Measurements from ENCODE around the gene NUP214. TPM values are rescaled to one million over a fixed set of nuclear protein-coding genes. Genes with fewer than 3 reads are reported as not detected.
A peak's percentile ranks its signal among the peaks of the same experiment; 100 is the strongest.
"Not testable (repeated sequence)": the region's sequence is repeated elsewhere in the genome, so short reads cannot be mapped to it uniquely, and the experiment has no call there.

The NUP214 gene
- total RNA-seq, 2 experiments from 2014 or later, result 43.8 to 51.3 TPM

GRCh38 chr9:131112374-131113154 is 12.8 kb upstream of the NUP214 start:
- ChIA-PET CTCF (no interaction called here), POLR2A (interaction anchor here (1.3 kb wide), 1 partner anchor 12 kb away, joined by 5 read pairs; the partner anchor contains the start of gene NUP214)
- no peaks in the 10 kb centered on the region for H3K36me3 Mint-ChIP-seq (ENCODE audit: low read depth)

DNA sequence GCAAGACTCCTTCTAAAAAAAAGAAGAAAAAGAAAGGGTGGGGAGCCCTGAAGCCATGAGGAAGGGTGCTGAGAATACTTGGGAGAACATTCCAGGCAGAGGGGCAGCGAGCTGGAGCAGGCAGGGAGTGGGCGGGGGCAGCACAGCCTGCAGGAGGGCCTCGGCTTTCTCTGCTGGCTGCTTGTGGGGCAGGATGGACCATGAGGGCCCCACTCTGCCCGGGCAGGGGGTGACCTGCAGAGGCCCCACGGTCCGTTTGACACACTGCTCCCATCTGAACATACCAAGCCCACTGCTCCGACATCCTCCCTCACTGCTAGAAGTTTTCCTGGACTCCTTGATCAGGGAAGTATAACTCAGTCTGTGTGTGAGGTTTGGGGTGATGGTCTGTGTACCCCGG is 11.7 kb upstream of the NUP214 start:
- H3K4me3 Mint-ChIP-seq, result no peak overlapping the region
- CTCF ChIA-PET, result interaction anchor here (0.8 kb wide), 1 partner anchor 57 kb away, joined by 3 read pairs; no protein-coding TSS in a partner anchor
- no peak for DNase-seq
- H3K4me1 Mint-ChIP-seq, result no peaks in the 10 kb centered on the region
- POLR2A ChIA-PET, result interaction anchor here (1.3 kb wide), 1 partner anchor 12 kb away, joined by 3 read pairs; the partner anchor contains the start of gene NUP214
- no peaks in the 10 kb centered on the region for H3K36me3 Mint-ChIP-seq (ENCODE audit: low read depth)
- peaks cover 6% of the 10 kb centered on the region for H3K27me3 Mint-ChIP-seq
- H3K9me3 Mint-ChIP-seq, result no peaks in the 10 kb centered on the region
- no peak overlapping the region for H3K27ac Mint-ChIP-seq

More at GRCh38 chr9:131112374-131113154, 12.8 kb upstream of the NUP214 start:
- no peak overlapping the region for H3K27ac Mint-ChIP-seq
- DNase-seq, result no peak
- peaks cover 6% of the 10 kb centered on the region for H3K27me3 Mint-ChIP-seq
- no peak overlapping the region for H3K4me3 Mint-ChIP-seq
- H3K9me3 Mint-ChIP-seq, result no peaks in the 10 kb centered on the region
- H3K4me1 Mint-ChIP-seq, result no peaks in the 10 kb centered on the region

- Mint-ChIP-seq H3K4me3 (no peak overlapping the region), H3K27ac (no peak overlapping the region), H3K27me3 (peaks cover 6% of the 10 kb centered on the region), H3K9me3 (no peaks in the 10 kb centered on the region), H3K4me1 (no peaks in the 10 kb centered on the region), H3K36me3 (ENCODE audit: low read depth) (no peaks in the 10 kb centered on the region)
- ChIA-PET POLR2A (interaction anchor here (1.3 kb wide), 1 partner anchor 12 kb away, joined by 3 read pairs; the partner anchor contains the start of gene NUP214), CTCF (interaction anchor here (0.8 kb wide), 1 partner anchor 57 kb away, joined by 3 read pairs; no protein-coding TSS in a partner anchor)
- no peak for DNase-seq
Measured at GRCh38 chr9:131114084-131114535, 11.3 kb upstream of the NUP214 start.

- H3K27me3 Mint-ChIP-seq; DNase-seq; H3K4me1 Mint-ChIP-seq; POLR2A ChIA-PET; H3K36me3 Mint-ChIP-seq (ENCODE audit: low read depth); H3K27ac Mint-ChIP-seq; H3K9me3 Mint-ChIP-seq; H3K4me3 Mint-ChIP-seq: not testable (repeated sequence)
- CTCF ChIA-PET, result interaction anchor here (0.7 kb wide), 1 partner anchor 10 kb away, joined by 3 read pairs; the partner anchor contains the start of gene NUP214
Measured at GRCh38 chr9:131115360-131115742, 10.0 kb upstream of the NUP214 start.

GRCh38 chr9:131116281-131117120 is 8.9 kb upstream of the NUP214 start:
- Mint-ChIP-seq H3K9me3 (no peaks in the 10 kb centered on the region), H3K27me3 (peaks cover 6% of the 10 kb centered on the region)
- POLR2A ChIA-PET, result no interaction called here

DNA sequence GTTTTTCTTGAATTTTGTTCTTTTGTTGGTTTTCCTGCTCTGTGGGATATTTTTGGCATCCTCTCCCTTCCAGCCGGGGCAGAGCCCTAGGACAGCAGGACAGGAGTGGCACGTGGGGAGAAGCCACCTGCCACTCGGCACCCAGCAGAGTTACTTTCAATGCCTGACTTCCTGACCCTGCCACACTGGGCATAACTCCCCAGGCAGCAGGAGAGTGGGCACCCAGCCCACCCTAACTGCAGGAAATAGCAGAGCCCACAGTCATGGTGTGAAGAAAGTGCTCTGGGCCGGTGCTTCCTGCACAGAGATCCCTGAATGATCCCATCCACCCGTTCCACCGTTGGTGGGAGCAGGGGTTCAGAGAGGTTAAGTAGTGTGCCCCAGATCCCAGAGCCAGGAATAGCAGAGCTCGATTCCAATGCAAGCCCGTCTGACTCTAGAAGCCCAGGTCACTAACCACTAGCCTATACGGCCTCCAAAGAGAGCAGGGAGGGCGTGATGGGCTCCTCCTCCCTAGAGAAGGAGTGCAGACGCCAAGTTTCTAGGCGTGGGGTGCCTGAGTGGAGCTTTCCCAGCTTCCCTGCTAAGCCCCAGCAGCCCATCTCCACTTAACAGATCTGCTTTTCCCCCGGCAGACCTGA is 8.1 kb upstream of the NUP214 start:
- Mint-ChIP-seq H3K27me3 (peaks cover 6% of the 10 kb centered on the region), H3K36me3 (ENCODE audit: low read depth) (no peaks in the 10 kb centered on the region), H3K27ac (no peak overlapping the region), H3K4me1 (no peaks in the 10 kb centered on the region), H3K4me3 (no peak overlapping the region), H3K9me3 (no peaks in the 10 kb centered on the region)
- no peak for DNase-seq
- ChIA-PET POLR2A (no interaction called here), CTCF (interaction anchor here (1.8 kb wide), 1 partner anchor 71 kb away, joined by 4 read pairs; no protein-coding TSS in a partner anchor)

More at GRCh38 chr9:131116281-131117120, 8.9 kb upstream of the NUP214 start:
- no peak overlapping the region for H3K27ac Mint-ChIP-seq
- no peak overlapping the region for H3K4me3 Mint-ChIP-seq
- no peaks in the 10 kb centered on the region for H3K36me3 Mint-ChIP-seq (ENCODE audit: low read depth)
- no peaks in the 10 kb centered on the region for H3K4me1 Mint-ChIP-seq
- no peak for DNase-seq
- CTCF ChIA-PET, result interaction anchor here (1.8 kb wide), 1 partner anchor 70 kb away, joined by 4 read pairs; no protein-coding TSS in a partner anchor

- H3K27ac Mint-ChIP-seq, result no peak overlapping the region
- ChIA-PET CTCF (interaction anchor here (1.8 kb wide), 1 partner anchor 71 kb away, joined by 4 read pairs; no protein-coding TSS in a partner anchor), POLR2A (no interaction called here)
- H3K36me3 Mint-ChIP-seq (ENCODE audit: low read depth), result no peaks in the 10 kb centered on the region
- no peak for DNase-seq
- no peaks in the 10 kb centered on the region for H3K9me3 Mint-ChIP-seq
- H3K4me1 Mint-ChIP-seq, result no peaks in the 10 kb centered on the region
- H3K27me3 Mint-ChIP-seq, result peaks cover 6% of the 10 kb centered on the region
- no peak overlapping the region for H3K4me3 Mint-ChIP-seq
Measured at GRCh38 chr9:131117762-131118145, 7.6 kb upstream of the NUP214 start.

- Mint-ChIP-seq H3K27me3 (peaks cover 4% of the 10 kb centered on the region), H3K4me3 (no peak overlapping the region), H3K36me3 (ENCODE audit: low read depth) (no peaks in the 10 kb centered on the region), H3K9me3 (no peaks in the 10 kb centered on the region), H3K4me1 (peaks cover under 1% of the 10 kb centered on the region), H3K27ac (no peak overlapping the region)
- CTCF ChIA-PET, result no interaction called here
- POLR2A ChIA-PET, result no interaction called here
- DNase-seq, result no peak
Measured at GRCh38 chr9:131119600-131119999, 5.8 kb upstream of the NUP214 start.

- Mint-ChIP-seq H3K4me1 (peaks cover 8% of the 10 kb centered on the region), H3K4me3 (no peak overlapping the region), H3K36me3 (ENCODE audit: low read depth) (no peaks in the 10 kb centered on the region), H3K27me3 (peaks cover 4% of the 10 kb centered on the region), H3K27ac (no peak overlapping the region), H3K9me3 (no peaks in the 10 kb centered on the region)
- ChIA-PET POLR2A (no interaction called here), CTCF (no interaction called here)
- no peak for DNase-seq
Measured at GRCh38 chr9:131120620-131121228, 4.7 kb upstream of the NUP214 start.

DNA sequence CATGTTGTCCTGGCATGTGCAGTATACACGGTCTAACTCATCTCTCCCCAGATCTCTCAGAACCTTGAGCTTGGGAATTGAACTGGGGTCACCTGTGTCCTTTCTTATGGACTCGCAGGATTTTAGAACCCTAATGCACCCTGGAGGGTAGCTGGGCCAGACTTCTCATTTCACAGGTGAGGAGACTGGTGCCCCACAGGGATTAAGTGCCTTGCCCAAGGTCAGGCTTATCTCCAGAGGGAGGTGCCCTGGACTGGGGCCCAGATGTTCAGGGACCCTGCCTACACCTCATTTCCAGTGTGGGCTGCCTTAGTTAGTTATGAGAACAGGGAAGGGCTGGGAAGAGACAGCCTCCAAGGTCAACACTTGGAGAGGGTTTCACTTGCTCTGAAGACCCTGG is 4.0 kb upstream of the NUP214 start:
- no peak for DNase-seq
- H3K9me3 Mint-ChIP-seq, result no peaks in the 10 kb centered on the region
- no peak overlapping the region for H3K27ac Mint-ChIP-seq
- ChIA-PET CTCF (no interaction called here), POLR2A (no interaction called here)
- H3K4me3 Mint-ChIP-seq, result no peak overlapping the region
- H3K4me1 Mint-ChIP-seq, result peaks cover 14% of the 10 kb centered on the region
- no peaks in the 10 kb centered on the region for H3K36me3 Mint-ChIP-seq (ENCODE audit: low read depth)
- H3K27me3 Mint-ChIP-seq, result peaks cover 4% of the 10 kb centered on the region

GRCh38 chr9:131122158-131122557 is 3.2 kb upstream of the NUP214 start:
- Mint-ChIP-seq H3K4me3 (no peak overlapping the region), H3K27me3 (peaks cover 2% of the 10 kb centered on the region), H3K4me1 (peaks cover 20% of the 10 kb centered on the region), H3K36me3 (ENCODE audit: low read depth) (no peaks in the 10 kb centered on the region), H3K27ac (no peak overlapping the region), H3K9me3 (no peaks in the 10 kb centered on the region)
- CTCF ChIA-PET, result no interaction called here
- POLR2A ChIA-PET, result no interaction called here
- DNase-seq, result no peak

DNA sequence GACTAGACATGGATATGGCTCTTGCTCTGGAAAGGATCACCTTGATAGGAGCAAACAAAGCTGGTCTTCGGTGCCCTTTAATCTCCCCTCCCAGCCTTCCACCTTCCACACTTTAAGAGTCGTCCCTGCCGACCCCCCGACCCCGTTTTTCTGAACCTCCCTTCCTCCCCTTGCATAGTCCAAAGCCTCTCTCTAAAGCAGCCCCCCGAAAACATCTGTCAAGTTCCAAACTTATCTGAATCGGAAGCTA is 423 bp upstream of the NUP214 start:
- POLR2A ChIA-PET, result interaction anchor here (0.6 to 2.2 kb wide), 40 partner anchors 9 to 1820 kb away, joined by 3 to 19 read pairs (median 5); partner anchors contain the start of genes AIF1L, DDX31, EXOSC2 and FAM78A
- Mint-ChIP-seq H3K27ac (peak overlapping the region; percentile 94), H3K9me3 (no peaks in the 10 kb centered on the region), H3K4me3 (peak overlapping the region; percentile 95), H3K4me1 (peaks cover 33% of the 10 kb centered on the region), H3K27me3 (no peaks in the 10 kb centered on the region), H3K36me3 (ENCODE audit: low read depth) (peaks cover 27% of the 10 kb centered on the region)
- CTCF ChIA-PET, result interaction anchor here (0.5 to 1.7 kb wide), 3 partner anchors 55 to 212 kb away, joined by 3 to 6 read pairs (median 5); no protein-coding TSS in a partner anchor
- DNase-seq, result peak; percentile 19

Measured in activated CD4-positive, alpha-beta memory T cell treated with anti-CD3 and anti-CD28 coated beads, Interleukin-2, amount 10 ng/mL, durations not matched to agents 7 days and 5 days (primary cell).